Dermis blood vessel endothelial cell (primary cell): ENCODE data around the gene CPNE2. TPM values are rescaled to one million over a fixed set of nuclear protein-coding genes. Genes with fewer than 3 reads are reported as not detected.
A peak's percentile ranks its signal among the peaks of the same experiment; 100 is the strongest.
"Not testable (repeated sequence)": the region's sequence is repeated elsewhere in the genome, so short reads cannot be mapped to it uniquely, and the experiment has no call there.

Experiments used
- DNase-seq: peaks from one replicate; pipeline ENCODE4 v3.0.0; 2010
- total RNA-seq: library from RNA; depleted of rRNA; stranded (reverse); fragments of >200 nt; gene quantifications from 2 replicates; pipeline ENCODE4 v1.2.3, GENCODE V29; 2014

CPNE2 gene
- total RNA-seq, 1 donor from 2014 or later, result 73.3 TPM

DNA sequence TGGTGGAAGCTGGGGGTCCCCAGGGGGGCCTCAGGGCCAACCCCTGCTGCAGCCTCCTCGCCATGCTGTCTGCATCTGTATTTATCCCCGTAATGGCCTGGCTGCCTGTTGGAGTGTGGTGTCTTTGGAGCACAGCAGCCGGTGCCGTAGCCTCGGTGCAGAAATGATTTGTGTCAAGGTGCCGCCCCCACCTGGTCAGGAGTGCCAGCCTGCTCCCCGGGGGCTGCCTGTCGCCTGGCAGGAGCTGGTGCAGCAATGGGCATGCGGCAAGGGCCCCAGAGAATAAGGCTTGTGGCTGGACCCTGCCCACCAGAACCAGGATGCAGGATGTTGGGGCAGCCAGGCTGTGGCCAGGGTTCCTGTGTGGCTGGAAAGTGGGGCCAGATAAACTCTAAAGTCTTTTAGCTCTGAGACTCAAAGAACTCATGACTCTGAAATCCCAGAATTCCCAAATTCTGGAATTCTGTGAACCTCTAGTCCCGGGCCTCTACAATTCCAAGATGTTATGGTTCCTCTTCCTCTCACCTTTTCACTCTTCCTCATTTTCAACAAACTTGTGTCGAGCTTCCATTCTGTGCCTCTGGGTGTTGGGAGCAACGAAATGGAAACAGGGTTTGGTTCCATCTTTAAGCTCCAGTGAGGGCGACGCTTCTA is 5.9 kb downstream of the CPNE2 start:
- DNase-seq, result no peak

GRCh38 chr16:57099965-57100364 is 7.6 kb downstream of the CPNE2 start:
- DNase-seq, result not testable (repeated sequence)

DNA sequence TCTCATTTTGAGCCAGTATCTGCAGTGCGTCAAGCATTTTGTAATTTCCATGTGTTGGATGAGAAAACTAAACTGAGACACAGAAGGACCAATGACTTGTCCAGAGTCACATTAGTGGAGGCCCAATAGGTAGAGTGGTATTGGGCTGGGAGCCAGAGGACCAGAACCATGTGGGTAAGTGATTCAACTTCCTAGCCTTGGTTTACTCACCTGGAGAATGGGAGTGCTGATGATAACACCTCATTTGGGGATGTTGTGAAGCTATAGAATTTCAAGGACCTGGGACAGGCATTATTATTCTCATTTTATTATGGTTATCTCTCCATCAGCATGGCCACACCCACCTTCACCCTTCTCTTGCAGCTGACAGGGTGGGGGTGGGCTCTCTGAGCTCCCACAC is 8.1 kb downstream of the CPNE2 start:
- no peak for DNase-seq

- no peak for DNase-seq
Observed at GRCh38 chr16:57102888-57103851, 10.8 kb downstream of the CPNE2 start.

- DNase-seq, result no peak
Observed at GRCh38 chr16:57104706-57105105, 12.3 kb downstream of the CPNE2 start.

GRCh38 chr16:57105184-57105583 is 12.8 kb downstream of the CPNE2 start:
- DNase-seq, result no peak

DNA sequence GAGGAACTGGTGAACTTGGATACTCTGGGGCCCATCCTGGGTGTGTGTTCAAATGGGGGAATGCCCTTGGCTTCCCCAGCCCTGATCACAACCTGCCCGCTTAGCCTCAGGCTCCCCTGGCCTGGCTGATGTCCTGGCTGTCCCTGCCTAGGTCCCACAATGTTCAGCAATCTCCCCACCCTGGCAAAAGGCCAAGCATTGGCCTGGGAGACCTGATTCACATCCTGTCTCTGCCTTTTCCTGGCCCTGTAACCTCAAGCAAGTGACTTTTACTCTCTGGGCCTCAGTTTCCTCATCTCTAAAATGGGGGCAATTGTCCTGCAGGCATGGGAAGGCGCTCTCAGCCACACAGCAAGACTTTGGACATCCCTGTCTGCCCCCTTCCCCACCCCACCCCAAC is 14.4 kb downstream of the CPNE2 start:
- peak; percentile 51 for DNase-seq

DNA sequence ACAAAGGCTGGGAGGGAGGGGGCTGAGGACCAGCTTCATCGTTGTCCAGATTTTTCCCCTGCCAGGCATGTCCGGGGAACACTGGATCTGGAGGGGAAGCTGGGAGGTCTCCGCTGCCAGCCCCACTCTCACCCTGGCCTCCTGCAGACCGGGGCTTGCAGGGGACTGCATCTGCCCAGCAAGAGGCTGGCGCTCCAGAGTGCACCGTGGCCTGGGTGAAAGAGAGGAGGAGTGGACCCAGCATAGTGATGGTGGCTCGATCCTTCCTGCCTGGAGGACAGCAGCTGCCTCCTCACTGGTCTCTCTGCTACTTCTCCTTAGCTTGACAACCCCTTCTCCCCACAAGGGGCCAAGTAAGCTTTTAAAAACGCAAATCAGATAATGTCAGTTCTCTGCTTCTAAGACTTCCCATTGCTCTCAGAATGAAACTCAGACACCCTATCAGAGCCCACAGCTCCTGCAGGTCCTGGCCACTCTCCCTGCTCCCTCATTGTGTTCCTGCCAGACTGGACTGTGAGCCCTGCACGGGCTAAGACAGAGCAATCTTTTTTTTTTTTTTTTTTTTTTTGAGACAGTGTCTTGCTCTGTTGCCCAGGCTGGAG is 15.0 kb downstream of the CPNE2 start:
- no peak for DNase-seq

GRCh38 chr16:57108432-57108831 is 16.0 kb downstream of the CPNE2 start:
- DNase-seq, result no peak

DNA sequence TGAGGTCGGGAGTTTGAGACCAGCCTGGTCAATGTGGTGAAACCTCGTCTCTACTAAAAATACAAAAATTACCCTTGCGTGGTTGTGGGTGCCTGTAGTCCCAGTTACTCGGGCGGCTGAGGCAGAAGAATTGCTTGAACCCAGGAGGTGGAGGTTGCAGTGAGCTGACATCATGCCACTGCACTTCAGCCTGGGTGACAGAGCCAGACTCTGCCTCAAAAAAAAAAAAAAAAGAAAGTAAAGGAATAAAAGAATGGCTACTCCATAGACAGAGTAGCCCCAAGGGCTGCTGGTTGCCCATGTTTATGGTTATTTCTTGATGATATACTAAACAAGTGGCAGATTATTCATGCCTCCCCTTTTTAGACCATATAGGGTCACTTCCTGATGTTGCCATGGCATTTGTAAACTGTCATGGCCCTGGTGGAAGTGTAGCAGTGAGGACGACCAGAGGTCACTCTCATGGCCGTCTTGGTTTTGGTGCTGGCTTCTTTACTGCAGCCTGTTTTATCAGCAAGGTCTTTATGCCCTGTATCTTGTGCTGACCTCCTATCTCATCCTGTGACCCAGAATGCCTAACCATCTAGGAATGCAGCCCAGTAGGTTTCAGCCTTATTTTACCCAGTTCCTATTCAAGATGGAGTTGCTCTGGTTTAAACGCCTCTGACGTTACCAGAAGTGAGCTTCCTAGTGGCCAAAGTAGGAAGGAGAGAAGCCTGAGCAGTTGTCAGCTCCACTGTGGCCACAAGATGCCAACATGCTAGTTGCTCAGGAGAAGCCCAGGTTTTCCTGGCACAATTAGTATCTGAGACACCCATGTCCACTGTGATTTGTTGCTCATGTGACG is 17.1 kb downstream of the CPNE2 start:
- not testable (repeated sequence) for DNase-seq

- DNase-seq, result no peak
Observed at GRCh38 chr16:57110937-57111336, 18.6 kb downstream of the CPNE2 start.

GRCh38 chr16:57111420-57111819 is 19.0 kb downstream of the CPNE2 start:
- no peak for DNase-seq

DNA sequence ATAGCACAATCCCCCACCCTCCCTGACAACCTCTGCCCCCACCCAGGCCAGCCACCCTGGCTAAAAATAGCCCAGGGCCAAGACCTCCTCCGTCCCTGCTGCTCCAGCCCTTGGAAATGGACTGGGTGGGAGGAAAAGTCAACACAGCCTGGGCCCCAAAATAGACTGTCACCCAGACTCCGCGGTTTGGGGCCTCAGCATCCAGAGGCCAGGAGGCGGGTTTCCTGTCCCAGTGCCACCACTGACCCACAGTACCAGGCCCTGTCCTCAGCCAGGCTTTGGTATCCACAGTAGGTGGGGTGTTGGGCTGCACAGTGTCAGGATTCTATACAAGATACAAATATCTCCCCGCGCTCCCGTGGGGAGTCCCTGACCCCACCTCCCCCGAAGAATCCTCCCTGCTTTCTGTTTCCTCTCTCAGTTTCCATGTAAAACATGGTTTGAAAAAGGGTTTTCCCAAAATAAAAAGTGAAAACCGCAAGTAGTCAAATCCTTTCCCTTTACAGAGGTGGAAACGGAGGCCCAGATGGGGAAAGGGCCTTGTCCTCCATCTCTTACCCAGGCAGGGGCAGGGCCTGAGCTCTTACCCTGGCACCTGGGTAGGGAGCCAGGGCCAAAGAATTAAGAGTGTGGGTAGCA is 20.1 kb downstream of the CPNE2 start:
- DNase-seq, result no peak

GRCh38 chr16:57113042-57113453 is 20.7 kb downstream of the CPNE2 start:
- no peak for DNase-seq

- DNase-seq, result no peak
Observed at GRCh38 chr16:57113664-57114063, 21.3 kb downstream of the CPNE2 start.

DNA sequence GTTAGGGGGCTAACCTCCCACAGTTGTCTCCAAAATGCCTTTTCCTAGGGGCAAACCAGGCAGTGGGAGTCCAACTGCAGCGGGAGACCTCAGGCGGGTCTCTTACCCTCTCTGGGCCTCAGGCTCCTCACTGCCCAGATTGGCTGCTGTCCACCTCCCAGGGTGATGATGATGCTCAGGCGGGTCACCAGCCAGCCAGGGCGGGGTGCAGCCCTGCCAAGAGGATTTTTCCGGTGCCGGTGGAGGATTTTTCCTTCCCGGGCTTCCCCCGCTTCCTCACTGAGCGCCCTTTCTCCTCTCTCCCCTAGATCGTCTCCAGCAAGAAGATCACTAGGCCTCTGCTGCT is 22.8 kb downstream of the CPNE2 start:
- DNase-seq, result no peak

DNA sequence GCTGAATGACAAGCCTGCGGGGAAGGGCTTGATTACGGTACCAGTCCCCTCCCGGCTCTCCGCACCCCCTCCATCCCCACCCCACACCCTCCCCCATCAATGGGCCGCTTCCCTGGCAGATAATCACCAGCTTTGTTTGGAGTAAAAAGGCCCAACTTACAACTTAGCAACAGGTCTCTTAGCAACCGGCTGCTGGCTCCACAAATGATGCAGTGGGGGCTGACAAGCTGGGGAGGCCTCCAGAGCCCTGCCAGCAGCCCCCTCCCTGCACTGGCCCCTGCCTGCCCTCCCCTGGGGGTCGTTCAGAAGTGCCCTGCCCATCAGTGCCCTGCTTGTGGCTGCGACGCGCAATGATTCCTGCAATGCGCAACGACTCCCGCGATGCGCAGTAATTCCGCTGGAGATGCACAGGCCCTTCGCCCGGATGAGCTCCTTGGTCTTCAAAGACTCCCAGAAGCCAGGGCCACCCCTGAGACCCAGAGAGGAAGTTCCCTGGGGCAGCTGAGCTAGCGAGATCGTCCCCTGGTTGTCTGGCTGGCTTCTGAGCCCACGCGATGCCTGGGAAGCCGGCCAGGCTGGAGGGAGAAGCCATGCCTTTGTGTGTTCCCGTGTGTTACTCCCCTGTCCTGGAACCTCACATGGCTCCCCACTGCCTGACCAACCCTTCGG is 23.3 kb downstream of the CPNE2 start:
- DNase-seq, result peak; percentile 32

DNA sequence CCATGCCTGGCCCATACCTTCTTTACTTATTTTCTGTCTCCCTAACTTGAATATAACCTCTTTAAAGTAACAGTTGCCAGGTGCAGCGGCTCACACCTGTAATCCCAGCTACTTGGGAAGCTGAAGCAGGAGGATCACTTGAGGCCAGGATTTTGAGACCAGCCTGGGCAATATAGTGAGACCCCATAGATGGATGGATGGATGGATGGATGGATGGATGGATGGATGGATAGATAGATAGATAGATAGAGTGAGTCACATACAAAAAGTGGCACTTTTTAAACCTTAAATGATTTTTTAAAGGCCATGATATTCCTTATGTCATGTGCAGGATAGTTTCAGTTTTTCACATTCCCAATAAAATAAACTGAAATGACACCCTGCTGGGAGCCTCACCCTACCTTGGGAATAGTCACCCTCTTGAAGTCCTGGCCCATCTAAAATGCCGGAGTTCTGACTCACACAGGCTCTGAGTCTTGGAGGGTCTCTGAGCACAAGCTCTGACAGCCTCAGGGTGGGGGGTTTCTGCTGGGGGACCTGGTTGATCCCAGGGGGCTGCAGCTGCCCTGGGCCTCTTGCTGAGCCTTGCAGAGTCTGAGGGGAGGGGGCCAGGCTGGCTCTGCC is 26.2 kb downstream of the CPNE2 start:
- DNase-seq, result no peak

GRCh38 chr16:57123216-57123973 is 31.0 kb downstream of the CPNE2 start:
- DNase-seq, result no peak

DNA sequence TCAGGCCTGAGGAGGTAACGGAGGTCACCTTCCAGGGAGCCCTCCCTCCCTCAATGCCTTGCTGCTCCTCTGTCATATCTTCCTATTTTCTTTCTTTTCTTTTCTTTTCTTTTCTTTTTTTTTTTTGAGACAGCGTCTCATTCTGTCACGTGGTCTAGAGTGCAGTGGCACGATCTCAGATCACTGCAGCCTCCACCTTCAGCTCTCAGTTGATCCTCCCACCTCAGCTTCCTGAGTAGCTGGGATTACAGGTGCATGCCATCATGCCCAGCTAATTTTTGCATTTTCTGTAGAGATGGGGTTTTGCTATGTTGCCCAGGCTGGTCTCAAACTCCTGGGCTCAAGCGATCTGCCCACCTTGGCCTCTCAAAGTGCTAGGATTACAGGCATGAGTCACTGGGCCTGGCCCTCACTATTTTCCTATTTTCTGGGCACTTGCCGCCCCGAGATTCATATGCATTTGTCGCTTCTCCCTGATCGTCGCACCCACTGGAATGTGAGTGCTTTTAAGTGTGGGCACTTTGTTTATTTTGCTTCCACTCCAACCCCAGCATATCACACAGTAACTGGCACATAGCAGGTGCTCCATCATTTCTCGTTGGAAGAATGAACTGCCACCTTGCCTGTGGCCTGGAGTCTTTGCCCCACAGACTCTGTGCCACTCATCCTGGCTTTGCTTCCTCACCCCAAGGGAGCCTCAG is 31.7 kb downstream of the CPNE2 start:
- no peak for DNase-seq
